ENCODE data around the gene ASCL1. TPM values are rescaled to one million over a fixed set of nuclear protein-coding genes. Genes with fewer than 3 reads are reported as not detected.

Gene ASCL1
- total and polyA plus RNA-seq, 9 of the 15 experiments (the other 6 are each of a cell fraction or from before 2014, with no cell fraction given) = 0.01 to 0.09 (median 0.04) TPM; not detected in 3

DNA sequence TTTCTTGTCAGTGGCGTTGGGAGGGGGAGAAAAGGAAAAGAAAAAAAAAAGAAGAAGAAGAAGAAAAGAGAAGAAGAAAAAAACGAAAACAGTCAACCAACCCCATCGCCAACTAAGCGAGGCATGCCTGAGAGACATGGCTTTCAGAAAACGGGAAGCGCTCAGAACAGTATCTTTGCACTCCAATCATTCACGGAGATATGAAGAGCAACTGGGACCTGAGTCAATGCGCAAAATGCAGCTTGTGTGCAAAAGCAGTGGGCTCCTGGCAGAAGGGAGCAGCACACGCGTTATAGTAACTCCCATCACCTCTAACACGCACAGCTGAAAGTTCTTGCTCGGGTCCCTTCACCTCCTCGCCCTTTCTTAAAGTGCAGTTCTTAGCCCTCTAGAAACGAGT is 1.9 kb downstream of the ASCL1 start:
- Histone ChIP-seq H3K27ac (ENCODE audit: extremely low read depth, low read depth, low read length) (no peak overlapping the region), H3K9me1 (ENCODE audit: control insufficient read depth, insufficient read depth, low read length) (no peaks in the 10 kb centered on the region), H4K20me1 (replicated peaks; ENCODE audit: control insufficient read depth, insufficient read depth, low read length) (no peaks in the 10 kb centered on the region), H3K4me3 (no peak overlapping the region), H3K79me2 (ENCODE audit: control insufficient read depth, insufficient read depth, low read length) (no peaks in the 10 kb centered on the region), H3K36me3 (ENCODE audit: control insufficient read depth, insufficient read depth, low read length) (no peaks in the 10 kb centered on the region), H3K4me2 (ENCODE audit: insufficient read depth, low read length) (no peak overlapping the region), H2AFZ (ENCODE audit: low read depth, low read length) (no peak overlapping the region), H3K27me3 (ENCODE audit: control insufficient read depth in 2 of 2, insufficient read depth in 2 of 2, low read length in 2 of 2) (peaks cover 2 to 29% of the 10 kb centered on the region in 2 experiments; a peak in 4 of 5 replicates), H3K9me3 (replicated peaks; ENCODE audit: control insufficient read depth, insufficient read depth, low read depth, low read length) (no peaks in the 10 kb centered on the region), H3K9ac (ENCODE audit: insufficient read depth in 1 of 2, low read depth in 2 of 2, low read length in 2 of 2) (no peak overlapping the region), H3K4me1 (replicated peaks in 1 of 2; ENCODE audit: control insufficient read depth in 2 of 2, insufficient read depth in 2 of 2, low read length in 2 of 2) (peaks cover 0 to 7% of the 10 kb centered on the region in 2 experiments; a peak in 1 of 5 replicates)
- ATAC-seq (no peak), FAIRE-seq (no peak), DNase-seq (ENCODE audit: extremely low read depth in 1 of 4, low spot score in 3 of 4) (no peak)
- 0% methylated on average over 14 of the region's 14 CpGs for WGBS (ENCODE audit: insufficient coverage, low coverage, missing lambda C conversion rate)
- BruUV-seq (replicated peaks) = no TSS peak
- intact Hi-C loops (cut with micrococcal nuclease) = no loop called here
- in situ Hi-C loops (cut with MboI) = no loop called here
- CTCF ChIA-PET (ENCODE audit: low intra/inter-chr PET ratio) = no interaction called here
- POLR2A ChIA-PET = no interaction called here
- TF ChIP-seq, protein P1, sequence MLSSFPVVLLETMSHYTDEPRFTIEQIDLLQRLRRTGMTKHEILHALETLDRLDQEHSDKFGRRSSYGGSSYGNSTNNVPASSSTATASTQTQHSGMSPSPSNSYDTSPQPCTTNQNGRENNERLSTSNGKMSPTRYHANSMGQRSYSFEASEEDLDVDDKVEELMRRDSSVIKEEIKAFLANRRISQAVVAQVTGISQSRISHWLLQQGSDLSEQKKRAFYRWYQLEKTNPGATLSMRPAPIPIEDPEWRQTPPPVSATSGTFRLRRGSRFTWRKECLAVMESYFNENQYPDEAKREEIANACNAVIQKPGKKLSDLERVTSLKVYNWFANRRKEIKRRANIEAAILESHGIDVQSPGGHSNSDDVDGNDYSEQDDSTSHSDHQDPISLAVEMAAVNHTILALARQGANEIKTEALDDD (IDR thresholded peaks at IDR 0.05) = no peak
- TF ChIP-seq HSF4 (CRISPR knock-in tag; IDR thresholded peaks at IDR 0.05; ENCODE audit: borderline replicate concordance) = no peak
- no peak for TF ChIP-seq FOS (IDR thresholded peaks at IDR 0.05; ENCODE audit: extremely low read depth, insufficient read length)
- TF ChIP-seq NFIC (IDR thresholded peaks at IDR 0.05) = no peak
- TF ChIP-seq, protein P2, sequence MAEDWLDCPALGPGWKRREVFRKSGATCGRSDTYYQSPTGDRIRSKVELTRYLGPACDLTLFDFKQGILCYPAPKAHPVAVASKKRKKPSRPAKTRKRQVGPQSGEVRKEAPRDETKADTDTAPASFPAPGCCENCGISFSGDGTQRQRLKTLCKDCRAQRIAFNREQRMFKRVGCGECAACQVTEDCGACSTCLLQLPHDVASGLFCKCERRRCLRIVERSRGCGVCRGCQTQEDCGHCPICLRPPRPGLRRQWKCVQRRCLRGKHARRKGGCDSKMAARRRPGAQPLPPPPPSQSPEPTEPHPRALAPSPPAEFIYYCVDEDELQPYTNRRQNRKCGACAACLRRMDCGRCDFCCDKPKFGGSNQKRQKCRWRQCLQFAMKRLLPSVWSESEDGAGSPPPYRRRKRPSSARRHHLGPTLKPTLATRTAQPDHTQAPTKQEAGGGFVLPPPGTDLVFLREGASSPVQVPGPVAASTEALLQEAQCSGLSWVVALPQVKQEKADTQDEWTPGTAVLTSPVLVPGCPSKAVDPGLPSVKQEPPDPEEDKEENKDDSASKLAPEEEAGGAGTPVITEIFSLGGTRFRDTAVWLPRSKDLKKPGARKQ (CRISPR knock-in tag; IDR thresholded peaks at IDR 0.05) = no peak
- TF ChIP-seq, protein P3, sequence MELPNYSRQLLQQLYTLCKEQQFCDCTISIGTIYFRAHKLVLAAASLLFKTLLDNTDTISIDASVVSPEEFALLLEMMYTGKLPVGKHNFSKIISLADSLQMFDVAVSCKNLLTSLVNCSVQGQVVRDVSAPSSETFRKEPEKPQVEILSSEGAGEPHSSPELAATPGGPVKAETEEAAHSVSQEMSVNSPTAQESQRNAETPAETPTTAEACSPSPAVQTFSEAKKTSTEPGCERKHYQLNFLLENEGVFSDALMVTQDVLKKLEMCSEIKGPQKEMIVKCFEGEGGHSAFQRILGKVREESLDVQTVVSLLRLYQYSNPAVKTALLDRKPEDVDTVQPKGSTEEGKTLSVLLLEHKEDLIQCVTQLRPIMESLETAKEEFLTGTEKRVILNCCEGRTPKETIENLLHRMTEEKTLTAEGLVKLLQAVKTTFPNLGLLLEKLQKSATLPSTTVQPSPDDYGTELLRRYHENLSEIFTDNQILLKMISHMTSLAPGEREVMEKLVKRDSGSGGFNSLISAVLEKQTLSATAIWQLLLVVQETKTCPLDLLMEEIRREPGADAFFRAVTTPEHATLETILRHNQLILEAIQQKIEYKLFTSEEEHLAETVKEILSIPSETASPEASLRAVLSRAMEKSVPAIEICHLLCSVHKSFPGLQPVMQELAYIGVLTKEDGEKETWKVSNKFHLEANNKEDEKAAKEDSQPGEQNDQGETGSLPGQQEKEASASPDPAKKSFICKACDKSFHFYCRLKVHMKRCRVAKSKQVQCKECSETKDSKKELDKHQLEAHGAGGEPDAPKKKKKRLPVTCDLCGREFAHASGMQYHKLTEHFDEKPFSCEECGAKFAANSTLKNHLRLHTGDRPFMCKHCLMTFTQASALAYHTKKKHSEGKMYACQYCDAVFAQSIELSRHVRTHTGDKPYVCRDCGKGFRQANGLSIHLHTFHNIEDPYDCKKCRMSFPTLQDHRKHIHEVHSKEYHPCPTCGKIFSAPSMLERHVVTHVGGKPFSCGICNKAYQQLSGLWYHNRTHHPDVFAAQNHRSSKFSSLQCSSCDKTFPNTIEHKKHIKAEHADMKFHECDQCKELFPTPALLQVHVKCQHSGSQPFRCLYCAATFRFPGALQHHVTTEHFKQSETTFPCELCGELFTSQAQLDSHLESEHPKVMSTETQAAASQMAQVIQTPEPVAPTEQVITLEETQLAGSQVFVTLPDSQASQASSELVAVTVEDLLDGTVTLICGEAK (IDR thresholded peaks at IDR 0.05) = no peak
- TF ChIP-seq, protein P3 (CRISPR knock-in tag; IDR thresholded peaks at IDR 0.05) = no peak
- TF ChIP-seq KLF13 (tag; IDR thresholded peaks at IDR 0.05; ENCODE audit: borderline replicate concordance, low read depth) = no peak
- TF ChIP-seq ERF (CRISPR knock-in tag; IDR thresholded peaks at IDR 0.05) = no peak
- no peak for TF ChIP-seq FIP1L1 (IDR thresholded peaks at IDR 0.05; ENCODE audit: low read depth, low read length, poor library complexity, severe bottlenecking)
- no peak for TF ChIP-seq RNF2 (IDR thresholded peaks at IDR 0.05)
- TF ChIP-seq IFI16 (CRISPR knock-in tag; IDR thresholded peaks at IDR 0.05) = no peak
- no peak for TF ChIP-seq TEAD1 (CRISPR knock-in tag; IDR thresholded peaks at IDR 0.05)
